Measurements from ENCODE around the gene KRTAP5-3.

DNA sequence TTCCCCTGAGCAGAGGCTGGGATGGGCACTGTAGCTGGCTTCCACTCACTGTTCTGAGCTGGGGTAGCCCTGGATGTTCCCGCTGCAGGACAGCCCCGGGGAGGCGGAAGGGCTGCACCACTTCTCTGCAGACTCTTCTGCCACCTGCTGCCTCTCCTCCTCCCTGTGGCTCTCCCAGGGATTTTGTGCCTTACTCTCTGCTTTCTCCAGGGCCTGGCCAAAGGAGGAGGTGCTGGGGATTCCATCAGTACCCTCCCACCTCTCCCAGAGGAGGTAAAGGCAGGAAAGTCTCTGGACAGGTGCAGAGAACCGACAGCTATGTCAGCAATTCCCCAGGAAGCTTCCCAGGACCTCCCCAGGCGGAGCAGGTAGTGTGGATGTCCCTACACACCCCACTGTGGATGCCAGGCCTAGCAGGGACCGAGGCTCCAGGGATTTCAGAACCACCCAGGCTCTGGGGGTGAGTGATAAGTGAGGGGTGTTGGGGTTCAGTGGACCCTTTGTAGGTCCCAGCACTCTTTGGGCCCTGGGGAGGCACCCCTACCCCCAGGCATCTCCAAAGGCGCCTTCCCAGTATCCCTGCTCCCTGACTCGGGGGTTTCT lies 47.5 kb downstream of the KRTAP5-3 start:
- TF ChIP-seq RBM39 (IDR thresholded peaks at IDR 0.05; ENCODE audit: low read depth, low read length, poor library complexity, severe bottlenecking): no peak
- TF ChIP-seq, protein P1, sequence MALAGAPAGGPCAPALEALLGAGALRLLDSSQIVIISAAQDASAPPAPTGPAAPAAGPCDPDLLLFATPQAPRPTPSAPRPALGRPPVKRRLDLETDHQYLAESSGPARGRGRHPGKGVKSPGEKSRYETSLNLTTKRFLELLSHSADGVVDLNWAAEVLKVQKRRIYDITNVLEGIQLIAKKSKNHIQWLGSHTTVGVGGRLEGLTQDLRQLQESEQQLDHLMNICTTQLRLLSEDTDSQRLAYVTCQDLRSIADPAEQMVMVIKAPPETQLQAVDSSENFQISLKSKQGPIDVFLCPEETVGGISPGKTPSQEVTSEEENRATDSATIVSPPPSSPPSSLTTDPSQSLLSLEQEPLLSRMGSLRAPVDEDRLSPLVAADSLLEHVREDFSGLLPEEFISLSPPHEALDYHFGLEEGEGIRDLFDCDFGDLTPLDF (CRISPR knock-in tag; IDR thresholded peaks at IDR 0.05): no peak
- TF ChIP-seq, protein P2, sequence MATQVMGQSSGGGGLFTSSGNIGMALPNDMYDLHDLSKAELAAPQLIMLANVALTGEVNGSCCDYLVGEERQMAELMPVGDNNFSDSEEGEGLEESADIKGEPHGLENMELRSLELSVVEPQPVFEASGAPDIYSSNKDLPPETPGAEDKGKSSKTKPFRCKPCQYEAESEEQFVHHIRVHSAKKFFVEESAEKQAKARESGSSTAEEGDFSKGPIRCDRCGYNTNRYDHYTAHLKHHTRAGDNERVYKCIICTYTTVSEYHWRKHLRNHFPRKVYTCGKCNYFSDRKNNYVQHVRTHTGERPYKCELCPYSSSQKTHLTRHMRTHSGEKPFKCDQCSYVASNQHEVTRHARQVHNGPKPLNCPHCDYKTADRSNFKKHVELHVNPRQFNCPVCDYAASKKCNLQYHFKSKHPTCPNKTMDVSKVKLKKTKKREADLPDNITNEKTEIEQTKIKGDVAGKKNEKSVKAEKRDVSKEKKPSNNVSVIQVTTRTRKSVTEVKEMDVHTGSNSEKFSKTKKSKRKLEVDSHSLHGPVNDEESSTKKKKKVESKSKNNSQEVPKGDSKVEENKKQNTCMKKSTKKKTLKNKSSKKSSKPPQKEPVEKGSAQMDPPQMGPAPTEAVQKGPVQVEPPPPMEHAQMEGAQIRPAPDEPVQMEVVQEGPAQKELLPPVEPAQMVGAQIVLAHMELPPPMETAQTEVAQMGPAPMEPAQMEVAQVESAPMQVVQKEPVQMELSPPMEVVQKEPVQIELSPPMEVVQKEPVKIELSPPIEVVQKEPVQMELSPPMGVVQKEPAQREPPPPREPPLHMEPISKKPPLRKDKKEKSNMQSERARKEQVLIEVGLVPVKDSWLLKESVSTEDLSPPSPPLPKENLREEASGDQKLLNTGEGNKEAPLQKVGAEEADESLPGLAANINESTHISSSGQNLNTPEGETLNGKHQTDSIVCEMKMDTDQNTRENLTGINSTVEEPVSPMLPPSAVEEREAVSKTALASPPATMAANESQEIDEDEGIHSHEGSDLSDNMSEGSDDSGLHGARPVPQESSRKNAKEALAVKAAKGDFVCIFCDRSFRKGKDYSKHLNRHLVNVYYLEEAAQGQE (IDR thresholded peaks at IDR 0.05; ENCODE audit: borderline replicate concordance in 1 of 2, low read depth in 1 of 2, low read length in 2 of 2): no peak
- TF ChIP-seq ZNF232 (CRISPR knock-in tag; IDR thresholded peaks at IDR 0.05; ENCODE audit: borderline replicate concordance): no peak
- TF ChIP-seq EZH2 (conservative IDR thresholded peaks at IDR 0.05; ENCODE audit: low read depth, low read length): no peak
- TF ChIP-seq ZBTB26 (CRISPR knock-in tag; IDR thresholded peaks at IDR 0.05; ENCODE audit: borderline replicate concordance): no peak
- TF ChIP-seq ZNF224 (CRISPR knock-in tag; IDR thresholded peaks at IDR 0.05): no peak
- TF ChIP-seq GABPA (IDR thresholded peaks at IDR 0.05; ENCODE audit: low read depth, low read length): no peak
- no peak for TF ChIP-seq GABPA (CRISPR knock-in tag; IDR thresholded peaks at IDR 0.05; ENCODE audit: low read depth)
- TF ChIP-seq, protein P3, sequence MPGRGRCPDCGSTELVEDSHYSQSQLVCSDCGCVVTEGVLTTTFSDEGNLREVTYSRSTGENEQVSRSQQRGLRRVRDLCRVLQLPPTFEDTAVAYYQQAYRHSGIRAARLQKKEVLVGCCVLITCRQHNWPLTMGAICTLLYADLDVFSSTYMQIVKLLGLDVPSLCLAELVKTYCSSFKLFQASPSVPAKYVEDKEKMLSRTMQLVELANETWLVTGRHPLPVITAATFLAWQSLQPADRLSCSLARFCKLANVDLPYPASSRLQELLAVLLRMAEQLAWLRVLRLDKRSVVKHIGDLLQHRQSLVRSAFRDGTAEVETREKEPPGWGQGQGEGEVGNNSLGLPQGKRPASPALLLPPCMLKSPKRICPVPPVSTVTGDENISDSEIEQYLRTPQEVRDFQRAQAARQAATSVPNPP (CRISPR knock-in tag; IDR thresholded peaks at IDR 0.05): no peak
